ENCODE results near the gene ATXN1.

The ATXN1 gene

DNA sequence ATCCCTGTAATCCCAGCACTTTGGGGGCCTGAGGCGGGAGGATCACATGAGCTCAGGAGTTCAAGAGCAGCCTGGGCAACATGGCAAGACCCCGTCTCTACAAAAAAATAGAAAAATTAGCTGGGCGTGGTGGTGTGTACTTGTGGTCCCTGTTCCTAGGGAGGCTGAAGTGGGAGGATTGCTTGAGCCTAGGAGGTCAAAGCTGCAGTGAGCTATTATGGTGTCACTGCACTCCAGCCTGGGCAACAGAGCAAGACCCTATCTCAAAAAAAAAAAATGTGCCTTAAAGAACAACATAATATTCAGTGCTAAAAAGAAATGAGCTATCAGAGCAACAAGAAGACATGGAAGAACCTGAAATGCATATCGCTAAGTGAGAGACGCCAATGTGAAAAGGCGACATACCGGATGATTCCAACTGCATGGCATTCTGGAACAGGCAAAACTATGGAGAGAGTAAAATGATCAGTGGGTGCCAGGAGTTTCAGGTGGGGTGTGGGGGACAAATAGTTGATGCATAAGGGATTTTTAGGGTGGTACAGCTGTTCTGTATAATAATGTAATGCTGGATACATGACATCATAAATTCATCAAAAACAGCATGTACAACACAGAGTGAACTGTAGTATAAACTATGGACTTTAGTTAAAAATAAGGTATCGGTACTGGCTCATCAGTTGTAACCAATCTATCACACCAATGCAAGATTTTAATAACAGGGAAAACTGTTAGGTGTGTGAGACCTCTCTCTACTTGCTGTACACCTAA, 442.1 kb downstream of the ATXN1 start:
- Mint-ChIP-seq H3K27ac (peak overlapping the region; percentile 91), H3K4me3 (peak overlapping the region; percentile 72), H3K4me1 (peaks cover 74% of the 10 kb centered on the region), H3K9me3 (no peaks in the 10 kb centered on the region), H3K27me3 (no peaks in the 10 kb centered on the region), H3K36me3 (ENCODE audit: low read depth) (peaks cover 6% of the 10 kb centered on the region)
- no peak for DNase-seq
- no peak for ATAC-seq

DNA sequence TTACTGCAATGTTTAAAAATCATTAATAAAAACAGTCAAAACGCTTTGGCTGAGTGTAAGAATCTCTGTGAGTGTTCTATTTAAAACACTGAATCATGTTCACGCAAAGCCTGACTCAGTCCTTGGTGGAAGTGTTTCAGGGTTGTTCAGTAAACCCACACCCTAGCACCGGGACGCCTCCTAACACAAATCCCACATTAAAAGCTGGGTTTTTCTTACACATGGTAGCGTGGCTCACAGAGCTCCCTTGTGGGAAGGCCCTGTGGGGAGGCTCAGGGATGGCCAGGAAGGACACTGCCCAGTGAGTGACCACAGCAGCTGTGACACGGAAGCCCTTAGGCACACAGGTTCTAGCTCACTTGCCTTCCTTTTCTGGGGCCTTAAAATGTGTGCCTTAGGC, 442.7 kb downstream of the ATXN1 start:
- peak overlapping the region; percentile 91 for H3K27ac Mint-ChIP-seq
- peak; percentile 39 for DNase-seq
- ATAC-seq, result peak; percentile 26
- H3K36me3 Mint-ChIP-seq (ENCODE audit: low read depth), result peaks cover 6% of the 10 kb centered on the region
- H3K9me3 Mint-ChIP-seq, result no peaks in the 10 kb centered on the region
- H3K4me3 Mint-ChIP-seq, result peak overlapping the region; percentile 72
- no peaks in the 10 kb centered on the region for H3K27me3 Mint-ChIP-seq
- H3K4me1 Mint-ChIP-seq, result peaks cover 68% of the 10 kb centered on the region

DNA sequence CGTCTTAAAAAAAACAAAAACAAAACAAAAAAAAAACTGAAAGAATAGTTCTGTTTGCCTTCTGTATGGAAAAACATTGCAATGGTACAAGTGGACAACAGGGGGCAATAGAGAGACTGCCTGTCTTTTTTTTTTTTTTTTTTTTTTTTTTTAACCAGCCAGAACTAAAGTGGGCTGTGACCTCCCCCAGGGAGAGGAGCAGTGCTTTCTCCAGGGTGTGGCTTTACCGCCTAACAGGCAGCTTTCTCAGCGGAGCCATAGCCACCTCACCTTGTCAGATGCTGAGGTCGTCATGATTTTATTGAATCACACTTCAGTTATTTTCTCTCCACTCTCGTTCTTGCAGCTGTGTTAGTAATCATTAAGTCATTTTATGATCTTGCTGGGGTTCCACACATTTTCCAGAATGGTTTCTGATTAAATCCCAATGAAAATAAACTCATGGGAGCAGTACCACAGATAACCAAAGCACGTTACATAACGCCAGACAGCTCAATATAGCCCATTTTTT, 444.5 kb downstream of the ATXN1 start:
- peaks cover 51% of the 10 kb centered on the region for H3K4me1 Mint-ChIP-seq
- peak; percentile 30 for DNase-seq
- H3K27me3 Mint-ChIP-seq, result no peaks in the 10 kb centered on the region
- no peaks in the 10 kb centered on the region for H3K9me3 Mint-ChIP-seq
- no peak for ATAC-seq
- H3K36me3 Mint-ChIP-seq (ENCODE audit: low read depth), result peaks cover 6% of the 10 kb centered on the region
- peak overlapping the region; percentile 26 for H3K27ac Mint-ChIP-seq
- peak overlapping the region; percentile 27 for H3K4me3 Mint-ChIP-seq

DNA sequence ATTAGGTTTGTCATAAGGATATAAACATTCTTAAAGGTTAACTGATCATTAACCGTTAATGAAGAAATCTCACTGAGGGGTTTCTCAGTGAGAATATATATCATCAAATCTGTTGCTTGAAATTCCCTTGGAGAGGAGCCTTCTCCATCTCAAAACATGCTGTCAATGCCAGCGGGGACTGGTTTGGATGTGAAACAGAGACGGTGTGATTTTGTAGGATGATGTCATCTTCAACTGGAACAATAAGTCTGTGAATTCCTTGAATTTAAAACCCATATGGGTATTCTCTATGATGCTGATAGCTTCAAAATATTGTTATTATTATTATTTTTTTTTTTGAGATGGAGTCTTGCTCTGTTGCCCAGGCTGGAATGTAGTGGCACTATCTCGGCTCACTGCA, 447.0 kb downstream of the ATXN1 start:
- no peak overlapping the region for H3K27ac Mint-ChIP-seq
- no peaks in the 10 kb centered on the region for H3K9me3 Mint-ChIP-seq
- H3K4me1 Mint-ChIP-seq, result peaks cover 26% of the 10 kb centered on the region
- peaks cover 10% of the 10 kb centered on the region for H3K36me3 Mint-ChIP-seq (ENCODE audit: low read depth)
- no peak for ATAC-seq
- no peaks in the 10 kb centered on the region for H3K27me3 Mint-ChIP-seq
- no peak for DNase-seq
- no peak overlapping the region for H3K4me3 Mint-ChIP-seq

DNA sequence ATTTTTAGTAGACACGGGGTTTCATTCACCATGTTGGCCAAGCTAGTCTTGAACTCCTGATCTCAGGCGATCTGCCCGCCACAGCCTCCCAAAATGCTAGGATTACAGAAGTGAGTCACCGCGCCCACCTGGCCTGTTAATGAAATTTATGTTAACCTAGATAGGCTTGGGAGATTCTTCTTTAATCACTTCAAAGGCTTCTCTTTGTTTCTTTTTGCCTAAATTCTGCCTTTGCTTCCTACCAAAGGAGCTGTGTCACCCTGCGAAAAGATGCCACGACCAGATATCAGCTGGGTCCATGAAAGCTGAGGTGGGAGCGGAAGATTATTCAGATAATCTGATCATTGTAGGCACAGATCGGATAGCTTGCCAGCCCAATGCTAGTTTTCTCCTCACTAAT, 447.5 kb downstream of the ATXN1 start:
- no peaks in the 10 kb centered on the region for H3K9me3 Mint-ChIP-seq
- H3K27me3 Mint-ChIP-seq, result no peaks in the 10 kb centered on the region
- no peak for ATAC-seq
- peaks cover 21% of the 10 kb centered on the region for H3K4me1 Mint-ChIP-seq
- DNase-seq, result no peak
- H3K36me3 Mint-ChIP-seq (ENCODE audit: low read depth), result peaks cover 10% of the 10 kb centered on the region
- H3K4me3 Mint-ChIP-seq, result no peak overlapping the region
- H3K27ac Mint-ChIP-seq, result no peak overlapping the region

DNA sequence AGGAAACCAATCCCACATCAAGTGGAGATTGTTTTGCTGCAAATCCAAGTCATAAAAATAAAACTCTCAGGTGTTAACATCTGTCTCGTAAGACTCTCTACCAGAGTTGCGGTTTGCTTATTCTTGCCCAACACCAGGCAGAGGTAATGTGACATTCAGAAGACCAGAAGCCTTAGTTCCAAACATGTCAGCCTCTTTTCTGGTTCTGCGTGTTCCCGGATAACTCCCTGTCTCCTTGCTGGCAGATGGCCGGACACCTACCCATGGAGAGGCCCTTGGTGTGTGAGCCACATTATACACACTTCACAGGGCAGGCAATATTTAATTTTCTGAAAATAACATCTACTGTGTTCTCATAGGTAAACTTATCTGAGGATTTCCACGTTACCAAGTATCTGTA, 449.5 kb downstream of the ATXN1 start:
- H3K4me1 Mint-ChIP-seq, result peaks cover 6% of the 10 kb centered on the region
- ATAC-seq, result no peak
- DNase-seq, result no peak
- no peak overlapping the region for H3K27ac Mint-ChIP-seq
- no peaks in the 10 kb centered on the region for H3K9me3 Mint-ChIP-seq
- no peaks in the 10 kb centered on the region for H3K27me3 Mint-ChIP-seq
- peaks cover 5% of the 10 kb centered on the region for H3K36me3 Mint-ChIP-seq (ENCODE audit: low read depth)
- H3K4me3 Mint-ChIP-seq, result no peak overlapping the region

DNA sequence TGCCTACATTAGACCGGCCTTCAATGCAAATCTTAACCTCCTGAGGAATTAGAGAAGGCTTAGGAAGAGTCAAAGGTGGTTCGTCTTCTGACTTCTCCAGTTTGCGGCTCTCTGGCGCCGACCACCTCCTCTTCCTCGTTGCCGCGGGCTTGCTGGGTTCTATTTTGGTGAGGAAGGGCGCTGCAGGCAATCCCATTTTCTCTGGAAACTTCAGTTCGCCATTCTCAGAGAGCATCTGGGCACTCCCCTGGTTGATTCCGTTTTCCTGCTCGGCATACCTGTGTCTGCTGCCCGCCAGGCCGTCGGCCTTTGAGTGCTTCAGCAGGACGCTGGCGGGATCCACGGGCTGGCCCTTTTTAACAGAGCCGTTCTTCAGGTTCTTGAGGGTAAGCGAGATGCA, 454.9 kb downstream of the ATXN1 start:
- Mint-ChIP-seq H3K27me3 (no peaks in the 10 kb centered on the region), H3K4me1 (peaks cover 18% of the 10 kb centered on the region), H3K36me3 (ENCODE audit: low read depth) (peaks cover 10% of the 10 kb centered on the region), H3K4me3 (no peak overlapping the region), H3K9me3 (no peaks in the 10 kb centered on the region), H3K27ac (no peak overlapping the region)
- DNase-seq (no peak), ATAC-seq (no peak)

DNA sequence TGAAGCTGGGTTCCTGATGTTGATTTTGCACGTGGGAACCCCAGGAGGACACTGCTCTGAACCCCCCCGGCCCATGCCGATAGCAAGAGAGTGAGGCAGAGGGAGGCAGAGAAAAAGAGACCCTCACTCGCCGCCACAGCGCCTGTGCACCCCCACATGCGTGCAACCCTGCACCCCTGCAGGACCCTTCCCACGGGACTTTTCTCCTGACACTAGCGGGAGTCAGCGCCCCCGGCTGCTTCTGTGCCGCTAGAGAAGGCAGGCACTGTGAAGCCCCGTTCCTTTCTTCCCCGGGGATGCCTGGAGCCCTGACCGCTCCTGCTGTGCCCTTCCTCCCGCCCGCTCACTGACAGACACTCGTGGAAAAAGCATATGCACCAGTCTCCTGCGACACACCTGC, 455.5 kb downstream of the ATXN1 start:
- no peak overlapping the region for H3K4me3 Mint-ChIP-seq
- peaks cover 18% of the 10 kb centered on the region for H3K4me1 Mint-ChIP-seq
- DNase-seq (no peak), ATAC-seq (no peak)
- H3K27me3 Mint-ChIP-seq, result no peaks in the 10 kb centered on the region
- H3K27ac Mint-ChIP-seq, result no peak overlapping the region
- H3K36me3 Mint-ChIP-seq (ENCODE audit: low read depth), result peaks cover 7% of the 10 kb centered on the region
- no peaks in the 10 kb centered on the region for H3K9me3 Mint-ChIP-seq

DNA sequence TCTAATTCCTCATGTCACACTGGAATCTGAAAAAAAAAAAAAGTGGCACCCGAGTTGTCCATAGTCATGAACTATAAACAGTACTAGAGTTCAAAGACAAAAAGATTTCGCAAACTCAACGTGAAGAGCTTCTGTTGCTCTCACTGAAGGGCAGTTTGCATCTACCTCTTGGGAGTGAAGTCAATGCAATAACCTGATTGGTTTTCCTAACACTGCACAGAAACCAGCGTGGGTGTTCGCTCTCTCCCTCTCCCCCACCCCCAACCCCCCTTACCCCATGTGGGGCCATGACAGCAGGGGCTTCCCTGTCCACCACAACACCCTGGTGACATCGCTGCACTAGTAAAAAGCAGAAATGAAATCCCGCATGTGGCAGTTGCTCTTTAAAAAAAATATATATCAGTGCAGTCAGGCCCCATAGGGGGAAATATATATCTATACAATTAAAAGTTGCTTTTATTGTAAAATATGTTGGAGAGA, 456.0 kb downstream of the ATXN1 start:
- DNase-seq (no peak), ATAC-seq (peak; percentile 72)
- Mint-ChIP-seq H3K27me3 (no peaks in the 10 kb centered on the region), H3K36me3 (ENCODE audit: low read depth) (peaks cover 7% of the 10 kb centered on the region), H3K27ac (no peak overlapping the region), H3K9me3 (no peaks in the 10 kb centered on the region), H3K4me1 (peaks cover 18% of the 10 kb centered on the region), H3K4me3 (no peak overlapping the region)

DNA sequence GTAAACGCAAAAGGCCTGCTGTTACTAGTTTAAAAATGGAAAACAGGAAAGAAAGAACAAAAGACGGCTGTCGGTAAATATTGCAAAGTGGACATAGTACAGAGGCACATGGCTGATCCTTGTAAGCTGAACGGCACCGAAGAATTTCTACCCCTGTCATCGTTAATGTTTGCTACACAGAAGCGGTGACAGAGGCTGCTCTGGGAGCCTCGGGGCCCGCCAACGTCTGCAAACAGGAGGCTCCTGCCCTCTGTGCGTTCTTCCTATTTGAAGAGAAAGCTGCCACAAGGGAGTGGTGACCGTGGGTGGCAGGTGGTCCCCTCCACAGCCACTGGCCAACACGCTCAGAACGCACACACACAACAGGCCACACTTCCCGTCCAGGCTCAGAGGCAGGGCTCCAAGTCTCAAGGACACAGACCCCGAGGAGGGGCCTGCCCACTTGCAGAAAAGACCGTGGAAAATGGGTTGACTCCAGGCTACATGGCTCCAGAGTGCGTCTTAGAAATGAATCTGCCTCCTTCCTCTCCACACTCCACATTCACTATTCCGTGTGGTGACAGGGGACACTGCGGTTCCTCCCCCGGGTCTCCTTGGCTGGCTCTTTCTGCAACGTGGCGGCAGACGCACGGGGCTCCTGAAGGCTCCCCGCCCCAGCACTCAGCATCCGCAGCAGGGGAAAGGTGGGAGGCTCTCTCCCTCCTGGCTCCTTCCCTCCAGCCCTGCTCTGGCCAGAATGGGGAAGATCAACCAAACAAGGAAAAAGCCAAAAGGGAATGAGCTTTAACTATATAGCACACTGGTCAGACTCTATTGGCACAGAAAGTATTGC, 458.3 kb downstream of the ATXN1 start:
- Mint-ChIP-seq H3K27me3 (no peaks in the 10 kb centered on the region), H3K36me3 (ENCODE audit: low read depth) (peaks cover 7% of the 10 kb centered on the region), H3K27ac (no peak overlapping the region), H3K9me3 (no peaks in the 10 kb centered on the region), H3K4me3 (no peak overlapping the region), H3K4me1 (peaks cover 18% of the 10 kb centered on the region)
- ATAC-seq (no peak), DNase-seq (no peak)

DNA sequence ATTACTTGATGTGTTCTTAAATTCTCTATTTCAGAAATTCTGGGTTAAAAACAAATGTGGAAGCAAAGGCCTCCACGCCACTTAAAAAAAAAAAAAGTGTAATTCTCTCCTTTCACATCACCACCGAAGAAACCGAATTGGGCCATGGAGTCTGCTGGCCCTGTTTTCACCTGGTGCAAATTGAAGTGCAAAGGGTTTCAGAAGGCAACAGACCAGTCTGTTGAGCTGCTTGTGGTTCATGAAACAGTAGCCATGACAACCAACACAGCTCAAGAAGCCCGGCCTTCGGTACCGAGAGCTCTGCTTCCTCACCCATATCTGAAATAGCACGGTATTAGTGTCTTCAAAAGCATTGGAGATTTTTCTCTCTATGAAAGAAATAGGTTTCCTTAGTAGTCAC, 459.7 kb downstream of the ATXN1 start:
- Mint-ChIP-seq H3K27me3 (no peaks in the 10 kb centered on the region), H3K4me1 (peaks cover 11% of the 10 kb centered on the region), H3K9me3 (no peaks in the 10 kb centered on the region), H3K27ac (no peak overlapping the region), H3K4me3 (no peak overlapping the region), H3K36me3 (ENCODE audit: low read depth) (peaks cover 7% of the 10 kb centered on the region)
- ATAC-seq (no peak), DNase-seq (no peak)

DNA sequence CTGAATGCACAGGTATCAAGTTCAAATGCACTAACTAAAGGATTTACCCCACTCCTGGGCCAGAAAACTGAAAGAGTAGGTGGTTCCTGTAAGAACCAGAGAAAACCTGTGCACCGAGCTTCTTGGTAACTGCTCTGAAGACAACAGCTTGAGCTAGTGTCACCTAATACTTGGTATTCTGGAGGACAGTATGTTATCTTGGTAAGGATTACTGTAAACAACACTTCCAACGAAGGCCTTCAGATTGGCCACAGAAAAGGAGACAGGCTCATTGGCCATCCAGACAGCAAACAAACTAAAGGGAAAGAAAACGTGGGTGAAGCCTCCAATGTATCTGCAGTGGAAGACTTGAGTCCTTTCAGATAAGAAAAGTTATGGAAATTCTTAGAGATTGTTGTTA, 461.4 kb downstream of the ATXN1 start:
- Mint-ChIP-seq H3K36me3 (ENCODE audit: low read depth) (peaks cover 7% of the 10 kb centered on the region), H3K9me3 (no peaks in the 10 kb centered on the region), H3K4me3 (no peak overlapping the region), H3K27ac (no peak overlapping the region), H3K27me3 (no peaks in the 10 kb centered on the region), H3K4me1 (peaks cover 1% of the 10 kb centered on the region)
- ATAC-seq (no peak), DNase-seq (no peak)

DNA sequence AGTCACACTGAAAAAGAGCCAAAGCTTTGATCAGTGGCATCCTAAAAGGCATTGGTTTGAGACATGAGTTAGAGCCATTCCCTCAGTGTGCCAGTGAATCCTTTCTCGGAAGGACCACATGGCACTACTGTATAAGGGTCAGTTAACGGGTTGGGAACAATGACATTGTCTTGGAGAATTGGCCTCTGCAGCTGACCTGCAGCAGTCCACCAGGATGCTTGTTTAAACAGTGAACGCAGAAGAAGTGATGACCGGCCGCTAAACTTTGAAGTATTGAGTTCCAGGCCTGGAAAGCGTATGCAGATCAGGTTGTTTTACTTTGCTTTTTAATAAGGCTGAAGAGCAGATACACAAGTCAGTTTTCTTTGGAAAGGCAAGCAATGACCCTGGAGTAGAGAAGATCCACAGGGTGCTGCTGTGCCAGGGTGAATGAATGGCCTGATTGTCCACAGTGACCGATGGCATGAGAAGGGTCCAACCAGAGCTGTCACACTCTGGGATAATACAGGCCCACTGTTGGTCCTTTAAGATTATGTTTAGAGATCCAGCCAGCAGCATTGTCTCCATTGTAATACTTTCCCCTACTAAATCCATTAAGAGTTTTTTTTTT, 465.1 kb downstream of the ATXN1 start:
- Mint-ChIP-seq H3K9me3 (no peaks in the 10 kb centered on the region), H3K4me1 (no peaks in the 10 kb centered on the region), H3K36me3 (ENCODE audit: low read depth) (no peaks in the 10 kb centered on the region), H3K27me3 (no peaks in the 10 kb centered on the region), H3K27ac (no peak overlapping the region), H3K4me3 (no peak overlapping the region)
- DNase-seq (no peak), ATAC-seq (no peak)

DNA sequence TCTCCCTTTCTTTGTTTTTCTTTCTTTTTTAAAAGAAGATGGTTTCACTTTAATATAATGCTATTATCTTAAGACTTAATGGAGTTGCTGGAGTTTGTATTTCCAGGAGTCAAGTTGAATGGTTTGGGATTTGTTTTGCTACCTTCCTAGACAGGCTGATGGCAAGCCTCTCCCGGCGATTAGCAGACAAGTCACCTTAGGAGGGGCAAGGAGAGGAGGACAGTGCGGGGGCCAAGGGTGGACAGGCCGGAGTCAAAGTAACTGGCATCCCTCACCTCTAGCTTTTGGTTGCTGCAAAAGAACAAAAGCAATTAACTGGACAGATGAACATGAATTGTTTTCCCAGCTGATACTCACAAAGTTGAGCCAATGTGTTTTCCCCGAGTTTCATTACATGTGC, 465.8 kb downstream of the ATXN1 start:
- ATAC-seq (no peak), DNase-seq (no peak)
- Mint-ChIP-seq H3K9me3 (no peaks in the 10 kb centered on the region), H3K4me1 (no peaks in the 10 kb centered on the region), H3K27me3 (no peaks in the 10 kb centered on the region), H3K27ac (no peak overlapping the region), H3K36me3 (ENCODE audit: low read depth) (no peaks in the 10 kb centered on the region), H3K4me3 (no peak overlapping the region)

DNA sequence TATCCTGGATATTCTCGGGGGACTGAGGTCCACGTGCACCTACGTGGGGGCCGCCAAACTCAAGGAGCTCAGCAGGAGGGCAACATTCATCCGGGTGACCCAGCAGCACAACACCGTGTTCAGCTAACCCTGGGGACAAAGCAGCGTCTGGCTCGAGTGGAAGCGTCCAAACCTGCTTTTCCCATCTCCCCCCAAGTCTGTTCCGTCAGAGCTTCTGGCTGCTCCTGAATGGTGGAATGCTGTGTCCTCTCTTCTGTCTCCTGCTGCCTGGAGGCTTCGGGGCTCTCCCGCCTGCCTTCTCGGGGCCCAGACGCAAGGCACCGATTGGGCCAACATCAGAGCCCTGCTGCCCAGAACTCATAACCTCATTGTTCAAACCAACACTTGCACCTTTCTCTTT, 466.2 kb downstream of the ATXN1 start:
- H3K27ac Mint-ChIP-seq, result no peak overlapping the region
- no peaks in the 10 kb centered on the region for H3K9me3 Mint-ChIP-seq

More for the DNA sequence above, 466.2 kb downstream of the ATXN1 start:
- ATAC-seq, result no peak
- Mint-ChIP-seq H3K36me3 (ENCODE audit: low read depth) (no peaks in the 10 kb centered on the region), H3K27me3 (no peaks in the 10 kb centered on the region), H3K4me1 (no peaks in the 10 kb centered on the region), H3K4me3 (no peak overlapping the region)
- no peak for DNase-seq
